H9 (cell line): ENCODE measurements around the gene OR13C8. TPM values are rescaled to one million over a fixed set of nuclear protein-coding genes. Genes with fewer than 3 reads are reported as not detected.

Experiments used
- DNase-seq: peaks from one replicate; pipeline ENCODE4 v3.0.0-alpha.2; 2017
- H2AFZ ChIP-seq: one replicate; pipeline ENCODE4 v1.6.1; 2013; ENCODE audit warnings: mild to moderate bottlenecking, low read length, control low read depth, moderate library complexity
- H2AK5ac ChIP-seq: 2 replicates; pipeline ENCODE4 v1.6.1; 2013; ENCODE audit warnings: low read length, control low read depth, mixed read lengths; ENCODE audit not compliant: insufficient read length
- H2BK120ac ChIP-seq: one replicate; pipeline ENCODE4 v1.6.1; 2013; ENCODE audit warnings: low read depth, mild to moderate bottlenecking, low read length, control low read depth, inconsistent platforms; ENCODE audit not compliant: poor library complexity, severe bottlenecking
- H2BK12ac ChIP-seq: 2 replicates; pipeline ENCODE4 v1.6.1; 2013; ENCODE audit warnings: low read length, control low read depth, mixed read lengths, low read depth; ENCODE audit not compliant: insufficient read length
- H2BK15ac ChIP-seq: 2 replicates; pipeline ENCODE4 v1.6.1; 2013; ENCODE audit warnings: low read depth, low read length, control low read depth
- H2BK20ac ChIP-seq: one replicate; pipeline ENCODE4 v1.6.1; 2013; ENCODE audit warnings: low read depth, mild to moderate bottlenecking, low read length, control low read depth, inconsistent platforms; ENCODE audit not compliant: poor library complexity, severe bottlenecking
- H2BK5ac ChIP-seq: 2 replicates; pipeline ENCODE4 v1.6.1; 2013; ENCODE audit warnings: low read length, control low read depth, mixed read lengths; ENCODE audit not compliant: insufficient read length
- H3K14ac ChIP-seq: 2 replicates; pipeline ENCODE4 v1.6.1; 2013; ENCODE audit warnings: low read length, control low read depth; ENCODE audit not compliant: insufficient read depth
- H3K18ac ChIP-seq: 2 replicates; pipeline ENCODE4 v1.6.1; 2013; ENCODE audit warnings: low read depth, mild to moderate bottlenecking, mixed read lengths, low read length, control low read depth; ENCODE audit not compliant: insufficient read length
- H3K23ac ChIP-seq: 2 replicates; pipeline ENCODE4 v1.6.1; 2013; ENCODE audit warnings: low read length, control low read depth, mixed read lengths, low read depth; ENCODE audit not compliant: insufficient read length
- H3K23me2 ChIP-seq: 2 replicates; pipeline ENCODE4 v1.6.1; 2013; ENCODE audit warnings: low read depth, mild to moderate bottlenecking, mixed read lengths, low read length, control low read depth; ENCODE audit not compliant: insufficient read length, poor library complexity, severe bottlenecking
- H3K27ac ChIP-seq: 2 replicates; pipeline ENCODE4 v1.5.1; 2013; ENCODE audit warnings: low read length, control low read depth, mixed read lengths, low read depth; ENCODE audit not compliant: insufficient read length
- H3K27me3 ChIP-seq: 2 replicates; pipeline ENCODE4 v1.6.1; 2013; ENCODE audit warnings: low read length, control low read depth, inconsistent platforms; ENCODE audit not compliant: insufficient read depth
- H3K4ac ChIP-seq: 2 replicates; pipeline ENCODE4 v1.6.1; 2013; ENCODE audit warnings: low read depth, mild to moderate bottlenecking, control low read depth, inconsistent platforms, low read length, moderate library complexity
- H3K4me1 ChIP-seq: 2 replicates; pipeline ENCODE4 v1.6.1; 2013; ENCODE audit warnings: low read length, control low read depth, inconsistent platforms; ENCODE audit not compliant: insufficient read depth
- H3K4me2 ChIP-seq: 2 replicates; pipeline ENCODE4 v1.6.1; 2013; ENCODE audit warnings: low read length, control low read depth, mixed read lengths; ENCODE audit not compliant: insufficient read length, insufficient read depth
- H3K56ac ChIP-seq: 2 replicates; pipeline ENCODE4 v1.6.1; 2013; ENCODE audit warnings: low read depth, mild to moderate bottlenecking, mixed read lengths, low read length, control low read depth; ENCODE audit not compliant: insufficient read length
- H3K79me1 ChIP-seq: 2 replicates; pipeline ENCODE4 v1.6.1; 2013; ENCODE audit warnings: low read depth, mild to moderate bottlenecking, moderate library complexity, low read length, control low read depth, inconsistent platforms; ENCODE audit not compliant: insufficient read depth, poor library complexity, severe bottlenecking
- H3K79me2 ChIP-seq: 2 replicates; pipeline ENCODE4 v1.6.1; 2013; ENCODE audit warnings: low read length, control low read depth, inconsistent platforms; ENCODE audit not compliant: insufficient read depth
- H3K9ac ChIP-seq: 2 replicates; pipeline ENCODE4 v1.6.1; 2013; ENCODE audit warnings: low read length, control low read depth, mixed read lengths; ENCODE audit not compliant: insufficient read length; ENCODE audit errors: extremely low read depth
- H3K9me3 ChIP-seq: one replicate; pipeline ENCODE4 v1.6.1; 2013; ENCODE audit warnings: low read depth, low read length, inconsistent platforms; ENCODE audit not compliant: control insufficient read depth
- H3T11ph ChIP-seq: one replicate; pipeline ENCODE4 v1.6.1; 2013; ENCODE audit warnings: mild to moderate bottlenecking, low read length, control low read depth, inconsistent platforms
- H4K20me1 ChIP-seq: one replicate; pipeline ENCODE4 v1.6.1; 2013; ENCODE audit not compliant: control insufficient read depth, insufficient read length, insufficient read depth
- H4K5ac ChIP-seq: 2 replicates; pipeline ENCODE4 v1.6.1; 2013; ENCODE audit warnings: low read depth, mild to moderate bottlenecking, mixed read lengths, low read length, control low read depth; ENCODE audit not compliant: insufficient read length
- H4K8ac ChIP-seq: replicated peaks from 2 replicates; pipeline ENCODE4 v1.6.1; 2013; ENCODE audit warnings: low read length, control low read depth, mixed read lengths, low read depth; ENCODE audit not compliant: insufficient read length
- H4K91ac ChIP-seq: 2 replicates; pipeline ENCODE4 v1.6.1; 2013; ENCODE audit warnings: low read depth, mild to moderate bottlenecking, moderate library complexity, mixed read lengths, low read length, control low read depth; ENCODE audit not compliant: insufficient read length
- H3K27ac Mint-ChIP-seq, 3 experiments: 2 replicates in 2 of 3; 3 replicates in 1 of 3; pipeline ENCODE4 v1.8.0; 2020 to 2021; ENCODE audit warnings: mixed read lengths in 3 of 3, mild to moderate bottlenecking in 1 of 3, moderate library complexity in 1 of 3
- H3K27me3 Mint-ChIP-seq: 2 replicates; pipeline ENCODE4 v1.8.0; 2021; ENCODE audit warnings: low read depth, mild to moderate bottlenecking, moderate library complexity, mixed read lengths
- H3K36me3 Mint-ChIP-seq, 3 experiments: 2 replicates in 2 of 3; 3 replicates in 1 of 3; pipeline ENCODE4 v1.8.0; 2020 to 2021; ENCODE audit warnings: low read depth in 3 of 3, mixed read lengths in 3 of 3; ENCODE audit not compliant: insufficient read depth in 1 of 3
- H3K4me1 Mint-ChIP-seq, 2 experiments: 2 replicates each; pipeline ENCODE4 v1.8.0; 2020; ENCODE audit warnings: mixed read lengths in 2 of 2
- H3K4me3 Mint-ChIP-seq, 2 experiments: 2 replicates in 1 of 2; 3 replicates in 1 of 2; pipeline ENCODE4 v1.8.0; 2020 to 2021; ENCODE audit warnings: mild to moderate bottlenecking in 2 of 2, mixed read lengths in 2 of 2, moderate library complexity in 1 of 2
- H3K9me3 Mint-ChIP-seq, 2 experiments: 2 replicates in 1 of 2; 3 replicates in 1 of 2; pipeline ENCODE4 v1.8.0; 2020; ENCODE audit warnings: mild to moderate bottlenecking in 2 of 2, mixed read lengths in 2 of 2, moderate library complexity in 1 of 2
- CTCF ChIP-seq: fragments of 200-600 bp; sonication (generic); conservative IDR thresholded peaks from 3 replicates; pipeline ENCODE4 v1.8.0; 2021; ENCODE audit warnings: antibody characterized with exemption, mild to moderate bottlenecking
- WGBS: extraction: QIAGEN DNeasy Blood & Tissue Kit; methylation state at CpG from one replicate; pipeline ENCODE4 v1.1.7; 2013; ENCODE audit warnings: missing lambda C conversion rate, low lambda C conversion rate, mixed read lengths; ENCODE audit not compliant: insufficient read length; ENCODE audit errors: extremely low coverage; 5-methylcytosine and 5-hydroxymethylcytosine counted together
- total RNA-seq: library from RNA; stranded (reverse); gene quantifications from 2 replicates; pipeline ENCODE4 v1.2.1, GENCODE V29; 2021

OR13C8 gene
- total RNA-seq, 1 experiment from 2014 or later: not detected

GRCh38 chr9:104544644-104545043, 24.3 kb upstream of the OR13C8 start:
- H3K4me1 Mint-ChIP-seq: no peaks in the 10 kb centered on the region
- no CpG with 5 or more reads among the region's 4 CpGs for WGBS
- no peak for TF ChIP-seq CTCF

More at GRCh38 chr9:104544644-104545043, 24.3 kb upstream of the OR13C8 start:
- no peak for DNase-seq
- no peak overlapping the region for H3K18ac ChIP-seq
- H3K4me1 ChIP-seq: no peaks in the 10 kb centered on the region
- no peak overlapping the region for H3K4ac ChIP-seq
- H3K23ac ChIP-seq: no peak overlapping the region
- H3K56ac ChIP-seq: no peak overlapping the region
- Mint-ChIP-seq H3K36me3 (no peaks in the 10 kb centered on the region), H3K9me3 (no peaks in the 10 kb centered on the region), H3K27ac (no peak overlapping the region), H3K27me3 (no peaks in the 10 kb centered on the region), H3K4me3 (no peak overlapping the region)
- H2BK12ac ChIP-seq: no peak overlapping the region
- no peak overlapping the region for H2BK5ac ChIP-seq
- H4K20me1 ChIP-seq: no peaks in the 10 kb centered on the region
- no peak overlapping the region for H3K27ac ChIP-seq
- no peak overlapping the region for H3K4me2 ChIP-seq
- H2AK5ac ChIP-seq: no peak overlapping the region
- no peak overlapping the region for H4K5ac ChIP-seq
- no peak overlapping the region for H3T11ph ChIP-seq
- no peaks in the 10 kb centered on the region for H3K79me2 ChIP-seq
- H2BK15ac ChIP-seq: no peak overlapping the region
- H3K9ac ChIP-seq: no peak overlapping the region
- no peak overlapping the region for H4K8ac ChIP-seq
- H2AFZ ChIP-seq: no peak overlapping the region
- no peak overlapping the region for H2BK20ac ChIP-seq
- no peaks in the 10 kb centered on the region for H3K23me2 ChIP-seq
- no peak overlapping the region for H4K91ac ChIP-seq
- no peaks in the 10 kb centered on the region for H3K79me1 ChIP-seq
- H3K27me3 ChIP-seq: no peaks in the 10 kb centered on the region
- H3K9me3 ChIP-seq: no peaks in the 10 kb centered on the region
- no peak overlapping the region for H2BK120ac ChIP-seq
- no peak overlapping the region for H3K14ac ChIP-seq
